NT2/D1 (cell line): Measurements from ENCODE around the gene CT47C1.

Experiments
- DNase-seq: peaks from one replicate; pipeline ENCODE4 v3.0.0-alpha.2; 2011; ENCODE audit warnings: low read depth, low spot score
- H3K27me3 ChIP-seq: 2 replicates; pipeline ENCODE4 v1.6.0; 2011; ENCODE audit warnings: mild to moderate bottlenecking; ENCODE audit not compliant: insufficient read length, insufficient read depth
- H3K36me3 ChIP-seq: 2 replicates; pipeline ENCODE4 v1.6.1; 2011; ENCODE audit warnings: mild to moderate bottlenecking, low read length, mixed read lengths; ENCODE audit not compliant: insufficient read depth, insufficient read length
- H3K4me1 ChIP-seq: 2 replicates; pipeline ENCODE4 v1.5.1; 2011; ENCODE audit not compliant: insufficient read depth, insufficient read length
- H3K4me3 ChIP-seq: 2 replicates; pipeline ENCODE4 v1.5.1; 2011; ENCODE audit warnings: low read depth; ENCODE audit not compliant: insufficient read length
- H3K9ac ChIP-seq: 2 replicates; pipeline ENCODE4 v1.6.0; 2011; ENCODE audit warnings: low read depth; ENCODE audit not compliant: insufficient read length
- H3K9me3 ChIP-seq: 2 replicates; pipeline ENCODE4 v1.5.1; 2011; ENCODE audit warnings: mild to moderate bottlenecking, low read length; ENCODE audit not compliant: insufficient read depth
- SUZ12 ChIP-seq: IDR thresholded peaks from 2 replicates; pipeline ENCODE4 v1.6.1; 2011; ENCODE audit not compliant: insufficient read length, insufficient read depth; ENCODE audit errors: extremely low read depth
- YY1 ChIP-seq: IDR thresholded peaks from 2 replicates; pipeline ENCODE4 v1.6.1; 2011; ENCODE audit not compliant: insufficient read length, insufficient read depth
- ZNF274 ChIP-seq: IDR thresholded peaks from 2 replicates; pipeline ENCODE4 v1.6.1; 2011; ENCODE audit warnings: mild to moderate bottlenecking, low read depth, low read length

CT47C1 gene

GRCh38 chrX:119036107-119037029 is 36.4 kb upstream of the CT47C1 start:
- Histone ChIP-seq H3K27me3 (no peaks in the 10 kb centered on the region), H3K9me3 (peaks cover 17% of the 10 kb centered on the region; the same call in 1 of the 2 replicates), H3K4me3 (no peak overlapping the region), H3K4me1 (no peaks in the 10 kb centered on the region), H3K36me3 (no peaks in the 10 kb centered on the region), H3K9ac (no peak overlapping the region)
- TF ChIP-seq YY1: no peak
- TF ChIP-seq SUZ12: no peak
- TF ChIP-seq ZNF274: no peak
- DNase-seq: no peak

GRCh38 chrX:119040432-119040831 is 32.4 kb upstream of the CT47C1 start:
- no peak for DNase-seq
- TF ChIP-seq ZNF274 (no peak), SUZ12 (no peak), YY1 (no peak)
- Histone ChIP-seq H3K9me3 (no peaks in the 10 kb centered on the region), H3K27me3 (no peaks in the 10 kb centered on the region), H3K36me3 (no peaks in the 10 kb centered on the region), H3K9ac (no peak overlapping the region), H3K4me3 (no peak overlapping the region), H3K4me1 (no peaks in the 10 kb centered on the region)

- Histone ChIP-seq H3K9ac (no peak overlapping the region), H3K4me1 (no peaks in the 10 kb centered on the region), H3K36me3 (no peaks in the 10 kb centered on the region), H3K27me3 (no peaks in the 10 kb centered on the region), H3K4me3 (no peak overlapping the region), H3K9me3 (no peaks in the 10 kb centered on the region)
- DNase-seq: no peak
- no peak for TF ChIP-seq ZNF274
- no peak for TF ChIP-seq YY1
- TF ChIP-seq SUZ12: no peak
Measured at GRCh38 chrX:119041175-119041574, 31.6 kb upstream of the CT47C1 start.

- TF ChIP-seq SUZ12 (no peak), YY1 (no peak)
- no peaks in the 10 kb centered on the region for H3K36me3 ChIP-seq
- H3K4me1 ChIP-seq: no peaks in the 10 kb centered on the region
Measured at GRCh38 chrX:119042040-119042439, 30.8 kb upstream of the CT47C1 start.

GRCh38 chrX:119042996-119043395 is 29.8 kb upstream of the CT47C1 start:
- no peak overlapping the region for H3K9ac ChIP-seq
- H3K4me1 ChIP-seq: no peaks in the 10 kb centered on the region
- no peak overlapping the region for H3K4me3 ChIP-seq
- H3K36me3 ChIP-seq: no peaks in the 10 kb centered on the region
- H3K27me3 ChIP-seq: no peaks in the 10 kb centered on the region
- no peak for DNase-seq
- no peak for TF ChIP-seq SUZ12
- no peak for TF ChIP-seq YY1
- TF ChIP-seq ZNF274: no peak
- no peaks in the 10 kb centered on the region for H3K9me3 ChIP-seq

More at GRCh38 chrX:119042040-119042439, 30.8 kb upstream of the CT47C1 start:
- H3K9me3 ChIP-seq: no peaks in the 10 kb centered on the region
- no peak overlapping the region for H3K9ac ChIP-seq
- H3K27me3 ChIP-seq: no peaks in the 10 kb centered on the region
- no peak for DNase-seq
- H3K4me3 ChIP-seq: no peak overlapping the region

- TF ChIP-seq YY1 (no peak), SUZ12 (no peak), ZNF274 (no peak)
- Histone ChIP-seq H3K9me3 (no peaks in the 10 kb centered on the region), H3K27me3 (no peaks in the 10 kb centered on the region), H3K36me3 (no peaks in the 10 kb centered on the region), H3K4me1 (no peaks in the 10 kb centered on the region), H3K9ac (no peak overlapping the region), H3K4me3 (no peak overlapping the region)
- DNase-seq: no peak
Measured at GRCh38 chrX:119045884-119046283, 26.9 kb upstream of the CT47C1 start.

GRCh38 chrX:119055687-119056086 is 17.1 kb upstream of the CT47C1 start:
- DNase-seq: no peak
- Histone ChIP-seq H3K9me3 (no peaks in the 10 kb centered on the region), H3K9ac (no peak overlapping the region), H3K36me3 (no peaks in the 10 kb centered on the region), H3K4me1 (no peaks in the 10 kb centered on the region), H3K27me3 (no peaks in the 10 kb centered on the region), H3K4me3 (no peak overlapping the region)
- no peak for TF ChIP-seq SUZ12
- TF ChIP-seq ZNF274: no peak
- no peak for TF ChIP-seq YY1
